CD4-positive, alpha-beta T cell (primary cell): ENCODE data around the gene GSTCD. TPM values are rescaled to one million over a fixed set of nuclear protein-coding genes. Genes with fewer than 3 reads are reported as not detected.

Source experiments
- ATAC-seq: fragments of 200-7000 bp; cut with Tn5 transposase; one replicate; pipeline ENCODE4 v1.10.0; 2022; ENCODE audit warnings: mild to moderate bottlenecking; ENCODE audit not compliant: poor library complexity
- CTCF ChIA-PET: fragments of 350-600 bp; sonication (Branson Sonifier 250); formaldehyde crosslinking; loops from one replicate; lab custom pipeline; 2021; ENCODE audit warnings: antibody characterized with exemption, inconsistent platforms; lab: Charles Lee
- POLR2A ChIA-PET: fragments of 350-600 bp; sonication (Branson Sonifier 250); formaldehyde crosslinking; loops from one replicate; lab custom pipeline; 2021; ENCODE audit warnings: antibody characterized with exemption, inconsistent platforms; lab: Charles Lee
- DNase-seq, 14 experiments: peaks; one replicate each; pipeline ENCODE4 v3.0.0-alpha.2; 2013 to 2020; ENCODE audit warnings: mixed read lengths in 2 of 14
- H3K27ac ChIP-seq, 2 donors: one replicate each; pipeline versions ENCODE4 v1.5.1 to v1.7.0; 2013; ENCODE audit warnings: low read length in 2 of 2, low read depth in 1 of 2, mild to moderate bottlenecking in 1 of 2
- H3K27me3 ChIP-seq, 2 experiments: 1 replicate in 1 of 2; 2 replicates in 1 of 2; pipeline versions ENCODE4 v1.6.1 to v1.7.0; 2013; ENCODE audit warnings: low read length in 2 of 2, control low read depth in 1 of 2, mild to moderate bottlenecking in 1 of 2, moderate library complexity in 1 of 2; ENCODE audit not compliant: insufficient read depth in 2 of 2, control insufficient read depth in 1 of 2
- H3K36me3 ChIP-seq: one replicate; pipeline ENCODE4 v1.6.1; 2013; ENCODE audit warnings: low read length, control low read depth; ENCODE audit not compliant: insufficient read depth
- H3K4me1 ChIP-seq: one replicate; pipeline ENCODE4 v1.6.1; 2013; ENCODE audit warnings: low read length, control low read depth; ENCODE audit not compliant: insufficient read depth
- H3K4me3 ChIP-seq: one replicate; pipeline ENCODE4 v1.5.1; 2013; ENCODE audit warnings: mild to moderate bottlenecking, low read length, moderate library complexity
- H3K9me3 ChIP-seq, 2 experiments: 1 replicate in 1 of 2; 2 replicates in 1 of 2; pipeline versions ENCODE4 v1.6.1 to v1.7.0; 2013; ENCODE audit warnings: low read length in 2 of 2, mild to moderate bottlenecking in 2 of 2, control low read depth in 1 of 2, moderate library complexity in 1 of 2; ENCODE audit not compliant: control insufficient read depth in 1 of 2, insufficient read depth in 1 of 2
- H3K27ac Mint-ChIP-seq: one replicate; pipeline ENCODE4 v1.8.0; 2020; ENCODE audit warnings: mixed read lengths
- H3K27me3 Mint-ChIP-seq: one replicate; pipeline ENCODE4 v1.8.0; 2021; ENCODE audit warnings: mixed read lengths
- H3K36me3 Mint-ChIP-seq: one replicate; pipeline ENCODE4 v1.8.0; 2021; ENCODE audit warnings: low read depth, mixed read lengths
- H3K4me1 Mint-ChIP-seq: one replicate; pipeline ENCODE4 v1.8.0; 2021; ENCODE audit warnings: low read depth, mixed read lengths
- H3K4me3 Mint-ChIP-seq: one replicate; pipeline ENCODE4 v1.8.0; 2020; ENCODE audit warnings: mild to moderate bottlenecking, mixed read lengths
- H3K9me3 Mint-ChIP-seq: one replicate; pipeline ENCODE4 v1.8.0; 2020; ENCODE audit warnings: mixed read lengths
- CTCF ChIP-seq: fragments of 200-600 bp; IDR thresholded peaks from one replicate; pipeline ENCODE4 v1.8.0; 2022; ENCODE audit warnings: antibody characterized with exemption, mild to moderate bottlenecking
- intact Hi-C, 2 experiments: fragments of 100-400 bp; cut with DNase I in 1 of 2; cut with micrococcal nuclease in 1 of 2; formaldehyde crosslinking; loops; one replicate each; pipeline versions ENCODE4 v1.15.1 to v1.9.0; 2023 to 2025; cut with DNase I, micrococcal nuclease
- total RNA-seq, 174 experiments: library from RNA in 2 of 174; stranded (reverse) in 2 of 174; gene quantifications; one replicate each; pipeline ENCODE4 v1.2.3 and lab custom pipeline; 2021 to 2026

GSTCD gene
- total RNA-seq, 2 experiments from 2014 or later: 5.2 to 5.3 TPM

GRCh38 chr4:105786748-105787147, 78.2 kb downstream of the GSTCD start:
- H3K4me3 ChIP-seq: no peak overlapping the region
- ChIA-PET POLR2A (no interaction called here), CTCF (interaction anchor here (0.7 kb wide), 1 partner anchor 202 kb away, joined by 3 read pairs; no protein-coding TSS in a partner anchor)
- no peak overlapping the region for H3K27ac ChIP-seq
- Mint-ChIP-seq H3K27me3 (no peaks in the 10 kb centered on the region), H3K27ac (no peak overlapping the region), H3K4me1 (no peaks in the 10 kb centered on the region), H3K36me3 (no peaks in the 10 kb centered on the region), H3K4me3 (no peak overlapping the region), H3K9me3 (no peaks in the 10 kb centered on the region)
- no peaks in the 10 kb centered on the region for H3K27me3 ChIP-seq
- H3K4me1 ChIP-seq: no peaks in the 10 kb centered on the region
- DNase-seq: no peak
- no peaks in the 10 kb centered on the region for H3K9me3 ChIP-seq
- intact Hi-C loops: no loop called here
- no peak for ATAC-seq
- no peak for TF ChIP-seq CTCF
- no peaks in the 10 kb centered on the region for H3K36me3 ChIP-seq

- ChIA-PET CTCF (no interaction called here), POLR2A (no interaction called here)
- no peak for DNase-seq
- Histone ChIP-seq H3K4me1 (no peaks in the 10 kb centered on the region), H3K36me3 (no peaks in the 10 kb centered on the region), H3K27me3 (no peaks in the 10 kb centered on the region), H3K9me3 (no peaks in the 10 kb centered on the region), H3K27ac (no peak overlapping the region), H3K4me3 (no peak overlapping the region)
- no peak for ATAC-seq
- no peak overlapping the region for H3K27ac Mint-ChIP-seq
- intact Hi-C loops: no loop called here
- peaks cover 13% of the 10 kb centered on the region for H3K36me3 Mint-ChIP-seq
- no peaks in the 10 kb centered on the region for H3K4me1 Mint-ChIP-seq
- H3K9me3 Mint-ChIP-seq: peaks cover 4% of the 10 kb centered on the region
- H3K27me3 Mint-ChIP-seq: no peaks in the 10 kb centered on the region
- H3K4me3 Mint-ChIP-seq: no peak overlapping the region
- no peak for TF ChIP-seq CTCF
Measured at GRCh38 chr4:105797225-105797624, 88.6 kb downstream of the GSTCD start.

GRCh38 chr4:105805501-105806120, 97.0 kb downstream of the GSTCD start:
- POLR2A ChIA-PET: no interaction called here
- CTCF ChIA-PET: no interaction called here
- H3K27ac ChIP-seq: no peak overlapping the region

More at GRCh38 chr4:105805501-105806120, 97.0 kb downstream of the GSTCD start:
- intact Hi-C loops: no loop called here
- H3K9me3 Mint-ChIP-seq: no peaks in the 10 kb centered on the region
- Histone ChIP-seq H3K9me3 (no peaks in the 10 kb centered on the region), H3K27me3 (no peaks in the 10 kb centered on the region), H3K4me1 (no peaks in the 10 kb centered on the region), H3K36me3 (no peaks in the 10 kb centered on the region), H3K4me3 (no peak overlapping the region)
- no peak for TF ChIP-seq CTCF
- ATAC-seq: no peak
- H3K27me3 Mint-ChIP-seq: no peaks in the 10 kb centered on the region
- H3K36me3 Mint-ChIP-seq: no peaks in the 10 kb centered on the region
- no peak overlapping the region for H3K4me3 Mint-ChIP-seq
- DNase-seq: no peak
- no peaks in the 10 kb centered on the region for H3K4me1 Mint-ChIP-seq
- H3K27ac Mint-ChIP-seq: no peak overlapping the region
